MCF 10A (cell line): ENCODE data around the gene CDHR2. TPM values are rescaled to one million over a fixed set of nuclear protein-coding genes. Genes with fewer than 3 reads are reported as not detected.
"Not testable (repeated sequence)": the region's sequence is repeated elsewhere in the genome, so short reads cannot be mapped to it uniquely, and the experiment has no call there.

Experiments
- BruUV-seq: library from RNA; stranded (reverse); fragments of 400-500 nt; replicated peaks from 2 replicates; lab custom pipeline; 2021; lab: Mats Ljungman, UMichigan
- CTCF ChIA-PET: fragments of 300-600 bp; sonication (Branson Sonifier 250); formaldehyde crosslinking; extraction: SDS; loops from one replicate; lab custom pipeline; 2021; ENCODE audit warnings: antibody characterized with exemption, inconsistent platforms; lab: Yijun Ruan, JAX
- POLR2A ChIA-PET: fragments of 300-600, 350-650 bp; sonication (Branson Sonifier 250); formaldehyde crosslinking; extraction: SDS; loops from one replicate; lab custom pipeline; 2020; ENCODE audit warnings: antibody characterized with exemption, inconsistent platforms; lab: Yijun Ruan, JAX
- DNase-seq: peaks from one replicate; pipeline ENCODE4 v3.0.0-alpha.2; 2018; ENCODE audit not compliant: unreplicated experiment
- H3K27ac Mint-ChIP-seq: one replicate; pipeline ENCODE4 v1.8.0; 2022; ENCODE audit warnings: mild to moderate bottlenecking, low read depth, mixed read lengths; ENCODE audit not compliant: unreplicated experiment
- H3K27me3 Mint-ChIP-seq: one replicate; pipeline ENCODE4 v1.8.0; 2022; ENCODE audit warnings: mixed read lengths; ENCODE audit not compliant: insufficient read depth, unreplicated experiment
- H3K36me3 Mint-ChIP-seq: one replicate; pipeline ENCODE4 v1.8.0; 2022; ENCODE audit warnings: mild to moderate bottlenecking, moderate library complexity, mixed read lengths; ENCODE audit not compliant: insufficient read depth, unreplicated experiment
- H3K4me1 Mint-ChIP-seq: one replicate; pipeline ENCODE4 v1.8.0; 2022; ENCODE audit warnings: mixed read lengths; ENCODE audit not compliant: insufficient read depth, unreplicated experiment
- H3K4me3 Mint-ChIP-seq: one replicate; pipeline ENCODE4 v1.8.0; 2022; ENCODE audit warnings: mild to moderate bottlenecking, moderate library complexity, mixed read lengths; ENCODE audit not compliant: unreplicated experiment
- H3K9me3 Mint-ChIP-seq: one replicate; pipeline ENCODE4 v1.8.0; 2022; ENCODE audit warnings: mixed read lengths; ENCODE audit not compliant: unreplicated experiment
- intact Hi-C: fragments of 100-400 bp; cut with micrococcal nuclease; formaldehyde crosslinking; loops from 2 replicates; pipeline ENCODE4 v1.14.1; 2022
- total RNA-seq: library from RNA; stranded (reverse); gene quantifications from 2 replicates; pipeline ENCODE4 v1.2.3, GENCODE V29; 2022
- TF ChIP-seq, protein P1 (sequence below): fragments of 200-600 bp; IDR thresholded peaks from one replicate; pipeline ENCODE4 v1.8.0; 2022; ENCODE audit warnings: antibody characterized with exemption, mild to moderate bottlenecking; ENCODE audit not compliant: unreplicated experiment

The CDHR2 gene
- total RNA-seq, 1 experiment from 2014 or later = 0.09 TPM

DNA sequence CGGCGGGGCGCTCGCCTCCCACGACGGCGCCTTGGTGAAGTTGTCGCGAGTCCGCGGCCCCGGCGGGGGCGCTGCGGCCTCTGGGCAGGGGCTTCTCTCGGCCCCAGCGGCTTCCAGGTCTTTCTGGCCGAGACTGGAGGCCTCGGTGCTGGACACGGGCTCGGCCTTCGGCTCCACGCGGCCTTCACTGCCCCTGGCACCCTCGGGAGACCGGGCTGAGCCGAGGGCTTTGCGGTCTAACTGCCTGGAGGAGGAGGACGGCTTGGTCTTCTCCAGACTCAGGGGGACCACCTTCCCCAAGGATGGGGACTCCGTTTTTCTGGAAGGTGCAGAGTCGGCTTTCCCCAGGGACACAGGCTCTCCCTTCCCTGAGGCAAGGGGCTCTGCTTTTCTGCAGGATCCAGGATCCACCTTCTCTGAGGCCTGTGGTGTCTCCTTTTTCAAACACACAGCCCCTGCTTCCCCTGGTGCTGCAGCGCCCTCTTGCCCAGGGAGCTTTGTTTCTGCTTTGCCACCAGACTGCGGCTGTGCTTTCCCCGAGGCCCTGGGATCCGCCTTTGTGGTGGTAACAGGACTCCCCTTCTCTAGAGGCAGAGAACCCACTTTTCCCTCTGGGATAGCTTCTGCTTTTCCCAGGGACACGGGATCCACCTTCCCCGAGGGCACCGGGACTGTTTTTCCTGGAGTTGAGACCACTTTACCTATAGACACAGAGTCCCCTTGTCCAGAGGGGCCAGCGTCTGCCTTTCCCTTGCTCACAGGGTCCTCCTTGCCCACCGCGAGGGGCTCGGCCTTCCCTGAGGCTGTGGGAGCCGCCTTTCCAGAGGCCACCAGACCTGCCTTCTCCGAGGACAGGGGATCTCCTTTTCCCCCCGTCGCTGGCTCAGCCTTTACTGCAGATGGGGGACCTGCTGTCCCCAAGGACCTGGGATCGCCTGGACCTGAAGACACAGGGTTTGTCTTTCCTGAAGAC, 48.6 kb downstream of the CDHR2 start:
- H3K9me3 Mint-ChIP-seq = no peaks in the 10 kb centered on the region
- intact Hi-C loops = no loop called here
- H3K27me3 Mint-ChIP-seq = no peaks in the 10 kb centered on the region
- CTCF ChIA-PET = interaction anchor here (1.1 kb wide), 1 partner anchor 61 kb away, joined by 5 read pairs; no protein-coding TSS in a partner anchor
- no TSS peak for BruUV-seq
- no peak for DNase-seq
- no peaks in the 10 kb centered on the region for H3K36me3 Mint-ChIP-seq
- H3K4me3 Mint-ChIP-seq = no peak overlapping the region
- no peak overlapping the region for H3K27ac Mint-ChIP-seq
- H3K4me1 Mint-ChIP-seq = peaks cover 7% of the 10 kb centered on the region
- POLR2A ChIA-PET = no interaction called here
- TF ChIP-seq, protein P1, sequence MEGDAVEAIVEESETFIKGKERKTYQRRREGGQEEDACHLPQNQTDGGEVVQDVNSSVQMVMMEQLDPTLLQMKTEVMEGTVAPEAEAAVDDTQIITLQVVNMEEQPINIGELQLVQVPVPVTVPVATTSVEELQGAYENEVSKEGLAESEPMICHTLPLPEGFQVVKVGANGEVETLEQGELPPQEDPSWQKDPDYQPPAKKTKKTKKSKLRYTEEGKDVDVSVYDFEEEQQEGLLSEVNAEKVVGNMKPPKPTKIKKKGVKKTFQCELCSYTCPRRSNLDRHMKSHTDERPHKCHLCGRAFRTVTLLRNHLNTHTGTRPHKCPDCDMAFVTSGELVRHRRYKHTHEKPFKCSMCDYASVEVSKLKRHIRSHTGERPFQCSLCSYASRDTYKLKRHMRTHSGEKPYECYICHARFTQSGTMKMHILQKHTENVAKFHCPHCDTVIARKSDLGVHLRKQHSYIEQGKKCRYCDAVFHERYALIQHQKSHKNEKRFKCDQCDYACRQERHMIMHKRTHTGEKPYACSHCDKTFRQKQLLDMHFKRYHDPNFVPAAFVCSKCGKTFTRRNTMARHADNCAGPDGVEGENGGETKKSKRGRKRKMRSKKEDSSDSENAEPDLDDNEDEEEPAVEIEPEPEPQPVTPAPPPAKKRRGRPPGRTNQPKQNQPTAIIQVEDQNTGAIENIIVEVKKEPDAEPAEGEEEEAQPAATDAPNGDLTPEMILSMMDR = no peak

- POLR2A ChIA-PET = interaction anchor here (0.7 kb wide), 1 partner anchor 169 kb away, joined by 4 read pairs; no protein-coding TSS in a partner anchor
- H3K4me1 Mint-ChIP-seq, H3K27me3 Mint-ChIP-seq, BruUV-seq, intact Hi-C loops, H3K4me3 Mint-ChIP-seq, H3K9me3 Mint-ChIP-seq, DNase-seq, H3K27ac Mint-ChIP-seq, H3K36me3 Mint-ChIP-seq: not testable (repeated sequence)
- CTCF ChIA-PET = interaction anchor here (0.7 to 1.8 kb wide), 2 partner anchors 26 to 835 kb away, joined by 3 to 6 read pairs; no protein-coding TSS in a partner anchor
Observed at GRCh38 chr5:176599749-176600430, 50.7 kb downstream of the CDHR2 start.

GRCh38 chr5:176601901-176602482, 52.9 kb downstream of the CDHR2 start:
- Mint-ChIP-seq H3K4me3 (no peak overlapping the region), H3K27me3 (no peaks in the 10 kb centered on the region), H3K9me3 (no peaks in the 10 kb centered on the region), H3K27ac (no peak overlapping the region), H3K36me3 (no peaks in the 10 kb centered on the region), H3K4me1 (peaks cover 7% of the 10 kb centered on the region)
- BruUV-seq = no TSS peak
- intact Hi-C loops = no loop called here
- ChIA-PET POLR2A (no interaction called here), CTCF (interaction anchor here (0.5 to 1.2 kb wide), 3 partner anchors 19 to 45 kb away, joined by 4 read pairs; no protein-coding TSS in a partner anchor)
- TF ChIP-seq, protein P1 = no peak
- no peak for DNase-seq

- no peak for DNase-seq
- Mint-ChIP-seq H3K27ac (no peak overlapping the region), H3K27me3 (no peaks in the 10 kb centered on the region), H3K9me3 (no peaks in the 10 kb centered on the region), H3K36me3 (no peaks in the 10 kb centered on the region), H3K4me3 (no peak overlapping the region), H3K4me1 (peaks cover 7% of the 10 kb centered on the region)
- no TSS peak for BruUV-seq
- ChIA-PET POLR2A (no interaction called here), CTCF (interaction anchor here (0.6 to 0.7 kb wide), 2 partner anchors 30 to 41 kb away, joined by 3 to 4 read pairs; no protein-coding TSS in a partner anchor)
- TF ChIP-seq, protein P1 = no peak
- intact Hi-C loops = no loop called here
Observed at GRCh38 chr5:176603091-176603490, 53.9 kb downstream of the CDHR2 start.
